Peyer's patch (tissue), 4 donors: ENCODE data around the gene CECR2.

Source experiments
- POLR2A ChIP-seq, 2 donors: fragments of 450-650 bp; IDR thresholded peaks; one replicate each; pipeline ENCODE4 v1.5.1; 2017; ENCODE audit warnings: antibody characterized with exemption in 2 of 2, mild to moderate bottlenecking in 2 of 2, moderate library complexity in 2 of 2
- TF ChIP-seq, protein P1 (sequence below), 6 experiments: fragments of 450-650 bp in 4 of 6; fragments of 200-600 bp in 2 of 6; sonication (generic) in 1 of 6; IDR thresholded peaks; one replicate each; pipeline ENCODE4 v1.5.1; 2017 to 2019; ENCODE audit warnings: antibody characterized with exemption in 6 of 6, mild to moderate bottlenecking in 3 of 6, moderate library complexity in 1 of 6

GRCh38 chr22:17368144-17368543 is 1.1 kb upstream of the CECR2 start:
- TF ChIP-seq, protein P1, sequence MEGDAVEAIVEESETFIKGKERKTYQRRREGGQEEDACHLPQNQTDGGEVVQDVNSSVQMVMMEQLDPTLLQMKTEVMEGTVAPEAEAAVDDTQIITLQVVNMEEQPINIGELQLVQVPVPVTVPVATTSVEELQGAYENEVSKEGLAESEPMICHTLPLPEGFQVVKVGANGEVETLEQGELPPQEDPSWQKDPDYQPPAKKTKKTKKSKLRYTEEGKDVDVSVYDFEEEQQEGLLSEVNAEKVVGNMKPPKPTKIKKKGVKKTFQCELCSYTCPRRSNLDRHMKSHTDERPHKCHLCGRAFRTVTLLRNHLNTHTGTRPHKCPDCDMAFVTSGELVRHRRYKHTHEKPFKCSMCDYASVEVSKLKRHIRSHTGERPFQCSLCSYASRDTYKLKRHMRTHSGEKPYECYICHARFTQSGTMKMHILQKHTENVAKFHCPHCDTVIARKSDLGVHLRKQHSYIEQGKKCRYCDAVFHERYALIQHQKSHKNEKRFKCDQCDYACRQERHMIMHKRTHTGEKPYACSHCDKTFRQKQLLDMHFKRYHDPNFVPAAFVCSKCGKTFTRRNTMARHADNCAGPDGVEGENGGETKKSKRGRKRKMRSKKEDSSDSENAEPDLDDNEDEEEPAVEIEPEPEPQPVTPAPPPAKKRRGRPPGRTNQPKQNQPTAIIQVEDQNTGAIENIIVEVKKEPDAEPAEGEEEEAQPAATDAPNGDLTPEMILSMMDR (IDR thresholded peaks at IDR 0.05): no peak
- TF ChIP-seq POLR2A (IDR thresholded peaks at IDR 0.05): no peak
